H1 (cell line): ENCODE results near the gene CCAR1. TPM values are rescaled to one million over a fixed set of nuclear protein-coding genes. Genes with fewer than 3 reads are reported as not detected.
"Not testable (repeated sequence)": the region's sequence is repeated elsewhere in the genome, so short reads cannot be mapped to it uniquely, and the experiment has no call there.

Source experiments
- CTCF ChIA-PET: fragments of 300-600 bp; sonication (Branson Sonifier 250); formaldehyde crosslinking; loops from one replicate; lab custom pipeline; 2021; ENCODE audit not compliant: partially characterized antibody; lab: Charles Lee
- POLR2A ChIA-PET: fragments of 300-600 bp; sonication (Branson Sonifier 250); formaldehyde crosslinking; loops from one replicate; lab custom pipeline; 2021; ENCODE audit warnings: inconsistent platforms; ENCODE audit not compliant: partially characterized antibody; lab: Charles Lee
- DNase-seq, 2 experiments: peaks; one replicate each; pipeline versions ENCODE4 v3.0.0 to v3.0.0-alpha.2; 2010 to 2022; ENCODE audit warnings: low spot score in 2 of 2, low read depth in 1 of 2, mixed read lengths in 1 of 2
- FAIRE-seq: peaks from 2 replicates; lab custom pipeline; 2011; peaks lifted over from hg19 to GRCh38; lab: Jason Lieb, UNC
- H2AFZ ChIP-seq: 2 replicates; pipeline ENCODE4 v1.8.1; 2012; ENCODE audit warnings: low read length, inconsistent platforms
- H2AK5ac ChIP-seq: 2 replicates; pipeline ENCODE4 v1.6.1; 2013; ENCODE audit warnings: low read depth, low read length
- H2BK120ac ChIP-seq: replicated peaks from 2 replicates; pipeline ENCODE3; 2013; ENCODE audit warnings: low read depth, low read length, inconsistent platforms
- H2BK12ac ChIP-seq: 2 replicates; pipeline ENCODE4 v1.6.1; 2013; ENCODE audit warnings: low read depth, low read length
- H2BK15ac ChIP-seq: 2 replicates; pipeline ENCODE4 v1.6.1; 2013; ENCODE audit warnings: low read length
- H2BK20ac ChIP-seq: 2 replicates; pipeline ENCODE4 v1.6.1; 2013; ENCODE audit warnings: low read length
- H2BK5ac ChIP-seq: 2 replicates; pipeline ENCODE4 v1.6.1; 2013; ENCODE audit warnings: low read depth, low read length
- H3K14ac ChIP-seq: 2 replicates; pipeline ENCODE4 v1.6.1; 2013; ENCODE audit warnings: inconsistent platforms; ENCODE audit not compliant: insufficient read length
- H3K18ac ChIP-seq: 2 replicates; pipeline ENCODE4 v1.6.1; 2013; ENCODE audit warnings: low read length; ENCODE audit errors: extremely low read depth
- H3K23ac ChIP-seq: 2 replicates; pipeline ENCODE4 v1.6.1; 2013; ENCODE audit warnings: inconsistent platforms; ENCODE audit not compliant: insufficient read length
- H3K23me2 ChIP-seq: 2 replicates; pipeline ENCODE4 v1.6.1; 2013; ENCODE audit warnings: low read depth, low read length
- H3K27ac ChIP-seq: 2 replicates; pipeline ENCODE4 v1.6.1; 2011; ENCODE audit warnings: low read depth, low read length, inconsistent platforms
- H3K27me3 ChIP-seq, 4 experiments: replicated peaks in 1 of 4; 1 replicate in 1 of 4; 2 replicates in 3 of 4; pipeline versions ENCODE4 v1.6.1 to v1.8.1; 2011 to 2013; ENCODE audit warnings: low read length in 3 of 4, mild to moderate bottlenecking in 3 of 4, inconsistent platforms in 2 of 4, mixed read lengths in 2 of 4, moderate library complexity in 1 of 4; ENCODE audit not compliant: control insufficient read depth in 3 of 4, insufficient read depth in 3 of 4; ENCODE audit errors: extremely low read depth in 1 of 4
- H3K36me3 ChIP-seq, 4 experiments: 2 replicates each; pipeline versions ENCODE4 v1.6.1 to v1.8.1; 2011 to 2013; ENCODE audit warnings: mild to moderate bottlenecking in 4 of 4, low read length in 3 of 4, moderate library complexity in 2 of 4, control low read depth in 1 of 4, inconsistent platforms in 1 of 4; ENCODE audit not compliant: insufficient read depth in 4 of 4, control insufficient read depth in 2 of 4
- H3K4ac ChIP-seq: replicated peaks from 2 replicates; pipeline ENCODE3; 2013; ENCODE audit warnings: low read length, low read depth, mixed read lengths, inconsistent platforms; ENCODE audit not compliant: insufficient read length
- H3K4me1 ChIP-seq, 4 experiments: replicated peaks in 1 of 4; 1 replicate in 1 of 4; 2 replicates in 3 of 4; pipeline versions ENCODE4 v1.6.1 to v1.8.1; 2011 to 2013; ENCODE audit warnings: low read length in 3 of 4, inconsistent platforms in 2 of 4, mixed read lengths in 1 of 4; ENCODE audit not compliant: insufficient read depth in 4 of 4, control insufficient read depth in 3 of 4
- H3K4me2 ChIP-seq, 2 experiments: 2 replicates each; pipeline versions ENCODE4 v1.6.1 to v1.8.1; 2011 to 2013; ENCODE audit warnings: low read depth in 2 of 2, low read length in 2 of 2, control low read depth in 1 of 2, inconsistent platforms in 1 of 2, mild to moderate bottlenecking in 1 of 2; ENCODE audit not compliant: insufficient read depth in 1 of 2
- H3K4me3 ChIP-seq, 4 experiments: fragments of 200-600, 300-600 bp in 1 of 4; sonication (generic), shearing (Covaris generic), sonication (Bioruptor Twin) in 1 of 4; 2 replicates each; pipeline versions ENCODE4 v1.5.1 to v1.8.1; 2011 to 2016; ENCODE audit warnings: low read length in 4 of 4, low read depth in 3 of 4, control low read depth in 2 of 4, inconsistent platforms in 2 of 4, mild to moderate bottlenecking in 2 of 4, mixed read lengths in 1 of 4, moderate library complexity in 1 of 4; ENCODE audit not compliant: insufficient read depth in 2 of 4; ENCODE audit errors: extremely low read depth in 1 of 4
- H3K56ac ChIP-seq: replicated peaks from 2 replicates; pipeline ENCODE3; 2013; ENCODE audit warnings: low read depth, mild to moderate bottlenecking, mixed read lengths, low read length, inconsistent platforms; ENCODE audit not compliant: insufficient read length
- H3K79me1 ChIP-seq: 2 replicates; pipeline ENCODE4 v1.6.1; 2013; ENCODE audit warnings: low read depth, low read length, control low read depth
- H3K79me2 ChIP-seq, 2 experiments: 2 replicates each; pipeline versions ENCODE4 v1.6.1 to v1.8.1; 2012 to 2013; ENCODE audit warnings: low read length in 2 of 2, mild to moderate bottlenecking in 2 of 2, inconsistent platforms in 1 of 2; ENCODE audit not compliant: insufficient read depth in 2 of 2, control insufficient read depth in 1 of 2
- H3K9ac ChIP-seq, 4 experiments: replicated peaks in 1 of 4; 1 replicate in 1 of 4; 2 replicates in 3 of 4; pipeline versions ENCODE4 v1.6.1 to v1.8.1; 2011 to 2013; ENCODE audit warnings: low read depth in 3 of 4, low read length in 3 of 4, control low read depth in 2 of 4, mild to moderate bottlenecking in 2 of 4, moderate library complexity in 2 of 4, inconsistent platforms in 1 of 4; ENCODE audit errors: extremely low read depth in 1 of 4
- H3K9me3 ChIP-seq, 2 experiments: 2 replicates each; pipeline versions ENCODE4 v1.6.1 to v1.8.1; 2012 to 2013; ENCODE audit warnings: mild to moderate bottlenecking in 2 of 2, moderate library complexity in 2 of 2, control low read depth in 1 of 2, inconsistent platforms in 1 of 2, low read depth in 1 of 2, low read length in 1 of 2, mixed read lengths in 1 of 2; ENCODE audit not compliant: insufficient read depth in 2 of 2
- H4K20me1 ChIP-seq, 2 experiments: replicated peaks in 1 of 2; 2 replicates each; pipeline versions ENCODE3 to v1.8.1; 2011 to 2013; ENCODE audit warnings: inconsistent platforms in 2 of 2, low read length in 2 of 2, mild to moderate bottlenecking in 1 of 2; ENCODE audit not compliant: insufficient read depth in 2 of 2, control insufficient read depth in 1 of 2
- H4K5ac ChIP-seq: 2 replicates; pipeline ENCODE4 v1.6.1; 2013; ENCODE audit warnings: low read length, low read depth, mixed read lengths, inconsistent platforms; ENCODE audit not compliant: insufficient read length
- H4K8ac ChIP-seq: 2 replicates; pipeline ENCODE4 v1.8.0; 2013; ENCODE audit warnings: mild to moderate bottlenecking, moderate library complexity, low read length, inconsistent platforms; ENCODE audit not compliant: insufficient read depth; ENCODE audit errors: extremely low read depth
- H4K91ac ChIP-seq: replicated peaks from 2 replicates; pipeline ENCODE3; 2013; ENCODE audit warnings: low read length, mixed read lengths, inconsistent platforms; ENCODE audit not compliant: insufficient read length
- CREB1 ChIP-seq: IDR thresholded peaks from 2 replicates; pipeline ENCODE4 v1.6.1; 2012; ENCODE audit warnings: inconsistent platforms
- GTF2F1 ChIP-seq: IDR thresholded peaks from 2 replicates; pipeline ENCODE4 v1.6.1; 2012; ENCODE audit warnings: low read depth, low read length, improper control_type of control experiment, borderline replicate concordance
- NRF1 ChIP-seq: IDR thresholded peaks from 2 replicates; pipeline ENCODE4 v1.6.1; 2011; ENCODE audit warnings: mild to moderate bottlenecking, low read depth, low read length, improper control_type of control experiment
- WGBS, 2 experiments: shearing (Covaris generic) in 1 of 2; methylation state at CpG; one replicate each; pipeline versions ENCODE4 v1.1.6 to v1.1.7; 2013 to 2015; ENCODE audit warnings: low lambda C conversion rate in 2 of 2, mixed read lengths in 2 of 2, inconsistent platforms in 1 of 2, low coverage in 1 of 2, missing lambda C conversion rate in 1 of 2; ENCODE audit not compliant: insufficient replicate concordance in 2 of 2, insufficient coverage in 1 of 2, insufficient read length in 1 of 2; ENCODE audit errors: extremely low coverage in 1 of 2, missing lambda C conversion rate in 1 of 2; 5-methylcytosine and 5-hydroxymethylcytosine counted together
- polyA plus RNA-seq, 7 experiments: library from polyadenylated mRNA; depleted of rRNA in 3 of 7; stranded (reverse) in 5 of 7; unstranded in 2 of 7; fragments of >200 nt in 5 of 7; fragments of 200-250 nt in 2 of 7; gene quantifications; 1 replicate in 5 of 7; 2 replicates in 1 of 7; 4 replicates in 1 of 7; pipeline versions ENCODE4 v1.2.1 to v1.2.3, GENCODE V29; 2011 to 2013; ENCODE audit warnings: missing spikeins in 2 of 7, mixed read lengths in 2 of 7
- total RNA-seq: library from RNA; stranded (reverse); fragmentation: NEBNext Ultra II Directional; extraction: Animal tissue kit (Norgen Biotek cat#: 25700); gene quantifications from 2 replicates; pipeline ENCODE4 v1.2.1, GENCODE V29; 2021

The CCAR1 gene
- total and polyA plus RNA-seq, 2 of the 8 experiments (the other 6 are each of a cell fraction or from before 2014, with no cell fraction given): 91.6 to 111 TPM

- no peak for TF ChIP-seq NRF1
- no peak for TF ChIP-seq GTF2F1
- TF ChIP-seq CREB1: no peak
- TF ChIP-seq, all 59 proteins: peak for 0
Observed at GRCh38 chr10:68735119-68735518, 14.1 kb downstream of the CCAR1 start (continued).

GRCh38 chr10:68735739-68736138 lies 14.7 kb downstream of the CCAR1 start:
- not testable (repeated sequence) for H4K5ac ChIP-seq, H3K4ac ChIP-seq, H2BK5ac ChIP-seq, H2BK12ac ChIP-seq, H2BK120ac ChIP-seq, H3K56ac ChIP-seq, FAIRE-seq, H3K23ac ChIP-seq, H3K27me3 ChIP-seq, H3K9me3 ChIP-seq, H3K4me3 ChIP-seq, H3K14ac ChIP-seq, H2BK15ac ChIP-seq, H3K27ac ChIP-seq, H2AFZ ChIP-seq, DNase-seq, H3K4me1 ChIP-seq, H3K23me2 ChIP-seq, H3K9ac ChIP-seq, H2BK20ac ChIP-seq, H4K20me1 ChIP-seq, H4K8ac ChIP-seq, H3K79me1 ChIP-seq, H3K4me2 ChIP-seq, H4K91ac ChIP-seq, H3K18ac ChIP-seq, H2AK5ac ChIP-seq
- WGBS, 2 experiments: 93% methylated on average over 7 of the region's 7 CpGs; no CpG with 5 or more reads in 1 of the 2 experiments
- Histone ChIP-seq H3K36me3 (peaks cover 26 to 99% (median 65%) of the 10 kb centered on the region in 4 experiments), H3K79me2 (peaks cover 0 to 49% of the 10 kb centered on the region in 2 experiments; a peak in 2 of 4 replicates)
- ChIA-PET CTCF (interaction anchor here (1.0 kb wide), 1 partner anchor 9 kb away, joined by 3 read pairs; no protein-coding TSS in a partner anchor), POLR2A (interaction anchor here (0.8 to 2.4 kb wide), 5 partner anchors 8 to 20 kb away, joined by 3 to 10 read pairs (median 5); no protein-coding TSS in a partner anchor)
